Superior temporal gyrus (tissue), 1 donor: ENCODE measurements around the gene PDZD2.

Experiments used
- DNase-seq: peaks from one replicate; pipeline ENCODE4 v3.0.0-alpha.2; 2016; ENCODE audit errors: extremely low spot score

The PDZD2 gene

DNA sequence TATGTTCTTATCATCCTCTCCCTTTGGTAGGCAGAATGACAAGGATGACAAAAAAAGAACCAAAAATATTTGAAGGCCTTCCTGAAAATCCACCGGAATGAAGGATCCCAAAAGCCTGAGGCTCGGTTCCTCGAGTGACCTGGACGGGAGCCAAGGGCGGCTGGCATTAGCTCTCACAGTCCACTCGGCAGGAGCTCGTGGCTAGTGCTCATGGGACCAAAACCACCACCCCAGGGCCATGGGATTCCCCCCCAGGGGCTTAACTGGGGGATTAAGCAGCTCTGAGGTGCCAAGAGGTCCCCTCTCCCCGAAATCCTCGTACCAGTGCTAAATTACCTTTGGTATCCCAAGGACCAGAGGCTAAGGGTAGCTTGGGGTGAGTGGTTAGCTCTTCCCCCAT lies 586 bp upstream of the PDZD2 start:
- DNase-seq, result no peak

- no peak for DNase-seq
These were observed 815 bp downstream of the PDZD2 start for GRCh38 chr5:31639481-31640411.

GRCh38 chr5:31640573-31640972 lies 1.6 kb downstream of the PDZD2 start:
- no peak for DNase-seq

GRCh38 chr5:31641059-31641458 lies 2.1 kb downstream of the PDZD2 start:
- no peak for DNase-seq

- no peak for DNase-seq
These were observed 2.6 kb downstream of the PDZD2 start for GRCh38 chr5:31641575-31641974.

DNA sequence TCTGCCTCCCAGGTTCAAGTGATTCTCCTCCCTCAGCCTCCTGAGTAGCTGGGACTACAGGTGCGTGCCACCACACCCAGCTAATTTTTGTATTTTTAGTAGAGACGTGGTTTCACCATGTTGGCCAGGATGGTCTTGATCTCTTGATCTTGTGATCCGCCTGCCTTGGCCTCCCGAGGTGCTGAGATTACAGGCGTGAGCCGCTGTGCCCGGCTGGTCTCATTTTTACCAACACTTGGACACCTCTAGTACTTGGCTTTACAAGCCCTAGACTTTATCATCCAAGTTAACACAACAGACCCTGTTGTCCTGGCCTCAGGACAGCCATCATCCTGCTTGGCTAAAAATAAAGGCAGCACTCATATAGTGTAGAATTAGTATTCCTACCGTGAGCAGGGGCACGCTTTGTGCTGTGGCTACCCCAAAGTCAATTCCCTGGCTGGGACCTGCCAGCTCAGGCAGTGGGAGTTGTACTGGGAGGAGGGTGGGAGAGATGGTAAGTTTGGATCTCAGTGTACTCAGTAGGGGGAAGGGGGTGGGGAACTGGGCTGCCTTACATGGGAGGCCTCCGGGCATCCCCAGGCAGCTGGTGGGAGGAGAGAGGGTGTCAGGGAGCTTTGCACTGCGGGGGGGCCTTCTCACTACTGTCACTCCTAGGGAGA lies 6.6 kb downstream of the PDZD2 start:
- DNase-seq, result no peak

DNA sequence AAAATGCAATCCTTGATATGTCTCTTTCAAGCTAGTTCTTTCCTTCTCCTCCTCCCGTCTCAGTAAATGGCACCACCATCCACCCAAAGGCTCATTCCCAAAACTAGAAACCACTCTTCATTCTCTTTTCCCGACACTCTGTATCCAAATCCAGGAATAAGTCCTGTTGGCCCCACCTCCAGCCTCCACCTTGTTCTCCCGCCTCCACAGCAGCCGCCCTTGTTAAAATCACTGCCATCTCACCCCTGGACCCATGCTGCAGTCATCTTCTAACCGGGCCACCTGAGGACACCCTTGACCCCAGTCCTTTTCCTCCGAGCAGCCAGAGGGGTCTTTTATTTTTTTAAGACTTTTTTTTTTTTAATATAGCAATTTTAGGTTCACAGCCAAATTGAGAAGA lies 9.4 kb downstream of the PDZD2 start:
- no peak for DNase-seq

DNA sequence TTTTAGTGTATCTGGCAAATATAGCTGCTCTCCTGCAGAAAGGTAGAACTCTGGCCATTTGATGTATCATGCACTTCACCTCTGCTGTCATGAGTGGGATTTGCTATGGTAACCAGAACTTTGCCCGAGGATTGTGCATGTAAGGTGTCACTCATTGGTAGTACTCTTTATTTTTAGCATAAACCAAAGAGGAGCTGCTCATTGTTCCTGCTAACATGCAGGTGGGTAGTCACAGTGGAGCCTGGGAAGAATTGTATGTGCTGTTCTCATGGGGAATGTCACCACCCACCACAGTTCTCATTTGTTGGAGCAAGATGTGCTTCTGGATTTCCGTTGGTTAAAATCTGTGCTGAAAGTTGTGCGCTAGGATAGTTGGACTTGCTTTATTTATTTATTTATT lies 12.3 kb downstream of the PDZD2 start:
- no peak for DNase-seq

- no peak for DNase-seq
These were observed 16.6 kb downstream of the PDZD2 start for GRCh38 chr5:31655491-31655890.

- no peak for DNase-seq
These were observed 17.9 kb downstream of the PDZD2 start for GRCh38 chr5:31656806-31657205.

DNA sequence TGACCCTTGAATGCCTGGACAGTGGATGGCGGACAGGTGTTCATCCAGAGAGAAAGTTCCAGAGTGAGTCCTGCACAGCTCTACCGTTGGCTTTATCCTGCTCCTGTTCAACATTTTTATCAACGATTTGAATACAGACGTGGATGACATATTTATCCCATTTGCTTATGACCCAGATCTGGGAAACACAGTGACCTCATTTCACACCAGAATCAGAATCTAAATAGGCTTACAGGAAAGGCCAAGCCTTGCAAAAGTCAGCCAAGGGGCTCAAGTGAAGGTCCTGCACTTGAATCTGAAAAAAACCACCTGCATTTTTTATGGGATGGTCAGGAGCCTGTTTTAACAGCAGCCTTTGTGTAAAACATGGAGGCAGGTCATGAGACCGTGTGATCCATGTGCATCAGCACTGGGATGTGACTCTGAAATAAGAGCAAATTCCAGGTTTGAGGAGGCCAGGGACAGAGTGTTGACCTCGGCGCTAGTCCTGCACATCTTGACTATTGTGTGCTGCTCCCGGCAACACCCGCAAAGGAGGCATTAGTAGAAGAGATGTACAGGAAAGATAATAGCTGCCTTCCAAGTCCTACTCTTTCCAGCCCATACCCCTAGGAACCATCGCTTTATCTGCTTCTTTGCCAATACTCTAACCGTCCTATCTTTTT lies 18.5 kb downstream of the PDZD2 start:
- no peak for DNase-seq

DNA sequence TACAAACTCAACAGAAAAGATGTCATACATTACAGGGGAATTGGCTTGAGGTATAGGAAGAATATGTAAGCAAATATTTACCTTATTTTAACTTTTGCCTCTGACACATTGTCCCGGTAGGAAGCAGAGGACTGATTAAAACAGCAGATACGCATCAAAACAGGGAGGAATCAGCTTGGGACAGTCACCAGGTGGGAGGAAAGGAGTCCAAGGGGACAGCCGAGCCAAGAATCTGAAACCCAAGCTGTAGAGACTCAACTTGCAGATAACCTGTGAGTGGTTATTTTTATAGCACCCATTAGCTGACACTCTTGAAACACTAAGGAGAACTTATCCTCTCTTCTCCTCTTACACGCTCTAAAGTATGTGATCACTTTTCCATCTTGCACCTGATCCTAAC lies 22.3 kb downstream of the PDZD2 start:
- no peak for DNase-seq

GRCh38 chr5:31663519-31663918 lies 24.6 kb downstream of the PDZD2 start:
- DNase-seq, result no peak

DNA sequence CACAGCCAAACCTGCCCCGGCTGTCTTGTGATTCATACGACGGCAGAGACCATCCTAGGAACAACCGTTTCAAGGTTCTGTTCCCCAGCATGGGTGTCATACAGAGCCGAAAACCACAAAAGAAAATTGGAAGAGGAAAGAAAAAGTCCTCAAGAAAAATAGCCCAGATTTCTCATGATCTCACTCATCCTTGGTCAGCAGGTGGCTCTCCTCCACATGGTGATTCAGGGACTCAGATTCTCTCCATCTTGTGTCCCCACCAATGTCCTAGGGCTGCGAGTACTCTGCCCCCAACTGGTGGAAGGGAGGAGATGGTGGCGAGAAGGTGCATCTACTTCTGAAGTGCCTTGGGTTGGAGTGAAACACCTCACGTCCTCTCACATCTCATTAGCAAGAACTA lies 25.6 kb downstream of the PDZD2 start:
- no peak for DNase-seq

GRCh38 chr5:31671339-31671741 lies 32.4 kb downstream of the PDZD2 start:
- no peak for DNase-seq

DNA sequence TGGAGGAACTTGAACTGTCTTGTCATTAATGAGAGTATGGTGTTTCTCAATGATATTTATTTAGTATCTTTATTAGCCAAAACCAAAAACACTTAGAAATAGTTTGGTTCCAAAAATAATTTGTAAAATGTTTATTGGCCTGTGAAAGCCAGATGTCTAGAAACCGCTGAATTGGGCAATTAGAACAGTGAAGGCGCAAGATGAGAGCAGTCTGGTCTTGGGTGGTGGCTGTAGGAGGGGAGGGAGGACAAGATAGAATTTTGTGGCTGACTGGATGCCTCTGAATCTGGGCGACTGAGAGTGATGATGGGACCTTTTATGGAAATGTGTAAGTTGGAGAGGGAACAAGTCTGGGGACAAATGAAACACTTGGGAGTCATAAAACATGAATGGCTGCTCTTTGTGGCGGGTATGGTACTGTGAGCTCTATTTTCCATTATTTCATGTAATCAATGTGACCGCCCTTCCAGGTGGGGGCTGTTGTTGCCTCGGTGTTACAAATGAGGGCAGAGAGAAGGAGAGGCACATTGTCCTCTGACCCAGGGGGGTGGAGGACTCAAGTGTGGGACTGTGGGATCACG lies 35.5 kb downstream of the PDZD2 start:
- no peak for DNase-seq

DNA sequence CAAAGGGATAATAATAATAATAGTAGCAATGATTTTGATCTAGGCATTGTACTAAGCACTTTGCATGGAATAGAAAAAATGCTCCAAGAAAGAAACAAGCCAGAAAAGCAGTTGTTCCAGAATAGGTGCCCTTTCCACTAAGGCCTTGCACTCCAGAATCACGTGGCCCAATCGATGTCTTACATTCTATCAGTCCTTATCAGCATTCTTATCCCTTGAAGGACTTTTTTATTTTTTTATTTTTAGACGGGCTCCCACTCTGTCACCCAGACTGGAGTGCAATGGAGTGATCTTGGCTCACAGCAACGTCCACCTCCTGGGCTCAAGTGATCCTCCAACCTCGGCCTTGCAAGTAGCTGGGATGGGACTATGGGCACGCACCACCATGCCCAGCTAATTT lies 36.5 kb downstream of the PDZD2 start:
- DNase-seq, result no peak

DNA sequence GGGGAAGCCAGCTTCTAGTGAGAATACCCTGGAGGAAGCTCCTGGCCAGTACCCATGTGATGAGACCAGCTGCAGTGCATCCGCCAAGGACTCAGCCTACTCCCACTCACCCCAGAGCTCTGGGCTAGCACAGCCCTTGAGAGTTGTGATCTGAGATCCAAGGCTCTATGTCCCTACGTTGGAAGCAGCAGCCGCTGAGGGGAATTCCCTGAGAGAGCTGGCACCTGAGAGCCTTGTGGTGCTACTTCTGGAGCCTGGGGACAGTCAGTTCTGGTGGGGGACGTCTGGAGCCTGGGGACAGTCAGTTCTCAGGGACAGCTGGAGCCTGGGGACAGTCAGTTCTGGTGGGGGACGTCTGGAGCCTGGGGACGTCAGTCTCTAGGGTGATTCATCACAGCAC lies 39.2 kb downstream of the PDZD2 start:
- no peak for DNase-seq

GRCh38 chr5:31680528-31680927 lies 41.6 kb downstream of the PDZD2 start:
- DNase-seq, result no peak

GRCh38 chr5:31682025-31682424 lies 43.1 kb downstream of the PDZD2 start:
- no peak for DNase-seq

DNA sequence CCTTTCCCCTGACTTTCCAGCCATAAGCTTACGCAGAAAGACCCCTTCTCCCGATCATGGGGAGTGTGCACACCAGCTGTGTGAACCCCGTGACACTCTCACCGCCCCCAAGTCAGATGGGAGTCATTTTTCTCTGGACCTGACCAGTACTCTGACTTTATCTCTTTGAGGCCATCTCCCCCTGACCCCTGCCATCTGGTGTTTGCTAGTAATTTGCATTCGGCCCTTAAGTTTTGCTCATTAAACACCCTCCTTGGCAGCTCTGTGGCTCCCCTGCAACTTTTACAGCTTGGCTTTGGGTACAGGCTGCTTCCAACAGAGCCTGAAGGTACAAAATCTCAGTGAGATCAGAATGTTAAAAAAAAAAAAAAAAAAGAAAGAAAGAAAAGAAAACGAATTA lies 43.9 kb downstream of the PDZD2 start:
- DNase-seq, result no peak

GRCh38 chr5:31688515-31689092 lies 49.7 kb downstream of the PDZD2 start:
- no peak for DNase-seq
